ENCODE data around the gene TTC9C. TPM values are rescaled to one million over a fixed set of nuclear protein-coding genes. Genes with fewer than 3 reads are reported as not detected.
"Not testable (repeated sequence)": the region's sequence is repeated elsewhere in the genome, so short reads cannot be mapped to it uniquely, and the experiment has no call there.

The TTC9C gene
- polyA plus RNA-seq, 4 donors: 35.7 to 47.7 (median 42.8) TPM

DNA sequence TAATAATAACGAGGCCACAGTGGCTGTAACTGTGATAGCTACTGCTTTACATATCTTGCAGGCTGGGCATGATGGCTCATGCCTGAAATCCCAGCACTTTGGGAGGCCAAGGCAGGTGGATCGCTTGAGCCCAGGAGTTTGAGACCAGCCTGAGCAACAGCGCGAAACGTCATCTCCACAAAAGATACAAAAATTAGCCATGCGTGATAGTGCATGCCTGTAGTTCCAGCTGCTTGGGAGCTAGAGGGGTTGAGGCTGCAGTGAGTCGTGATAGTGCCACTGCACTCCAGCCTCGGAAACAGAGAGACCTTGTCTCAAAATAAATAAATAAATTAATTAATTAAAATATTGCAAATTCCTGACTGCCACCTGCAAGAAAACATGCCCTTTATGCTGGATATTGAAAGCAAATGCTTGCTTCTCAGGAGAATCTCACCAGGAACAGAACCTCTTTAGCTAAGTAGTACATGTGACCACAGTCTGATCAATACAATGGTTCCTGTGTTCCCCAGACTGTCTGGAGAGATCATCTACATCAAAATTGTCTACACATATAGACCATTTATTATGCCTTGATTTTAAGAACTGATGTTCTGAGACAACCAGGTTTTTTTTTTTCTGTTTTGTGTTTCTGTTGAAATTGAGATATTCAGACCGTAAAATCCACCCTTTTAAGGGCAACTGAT is 19.3 kb downstream of the TTC9C start:
- DNase-seq (ENCODE audit: low read depth in 4 of 4, low spot score in 2 of 4): no peak

DNA sequence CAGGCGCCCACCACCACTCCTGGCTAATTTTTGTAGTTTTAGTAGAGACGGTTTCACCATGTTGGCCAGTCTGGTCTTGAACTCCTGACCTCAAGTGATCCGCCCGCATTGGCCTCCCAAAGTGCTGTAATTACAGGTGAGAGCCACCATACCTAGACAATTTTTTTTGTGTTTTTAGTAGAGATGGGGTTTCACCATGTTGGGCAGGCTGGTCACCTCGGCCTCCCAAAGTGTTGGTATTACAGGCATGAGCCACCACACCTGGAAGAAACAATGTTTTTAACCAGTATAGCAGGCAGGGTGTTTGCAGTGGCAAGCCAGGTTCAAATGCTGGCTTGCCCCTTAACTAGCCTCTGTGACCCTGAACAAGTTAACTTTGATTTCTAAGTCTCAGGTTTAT is 21.6 kb downstream of the TTC9C start:
- DNase-seq (ENCODE audit: low read depth in 4 of 4, low spot score in 2 of 4): not testable (repeated sequence)

DNA sequence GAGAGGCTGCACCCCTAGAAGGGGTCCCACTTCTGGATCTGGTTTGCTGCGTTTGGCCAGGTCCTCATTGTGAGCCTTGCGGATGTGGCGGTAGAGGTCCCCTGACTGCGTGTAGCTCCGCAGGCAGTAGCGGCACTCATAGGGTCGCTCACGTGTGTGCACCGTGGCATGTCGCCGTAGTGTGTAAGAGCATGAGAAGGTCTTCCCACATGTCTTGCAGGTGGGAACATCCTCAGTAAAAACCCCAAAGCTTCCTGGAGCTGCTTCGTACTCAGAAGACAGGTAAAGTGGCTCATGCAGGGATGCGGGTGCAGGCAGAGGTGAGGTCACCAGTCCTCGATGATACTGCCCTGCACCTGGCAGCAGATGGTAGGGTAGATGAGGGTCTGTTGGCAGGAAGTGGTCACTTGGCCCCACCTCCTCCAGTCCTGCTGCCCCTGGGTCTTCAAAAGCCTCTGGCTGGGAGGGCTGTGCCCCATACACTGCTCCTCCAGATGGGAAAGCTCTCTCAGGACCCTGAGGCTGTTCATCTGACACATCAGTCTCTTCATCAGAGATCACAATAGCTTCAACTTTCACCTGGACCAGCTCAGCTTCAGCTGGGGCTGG is 24.0 kb downstream of the TTC9C start:
- DNase-seq (ENCODE audit: low read depth in 4 of 4, low spot score in 2 of 4): no peak

DNA sequence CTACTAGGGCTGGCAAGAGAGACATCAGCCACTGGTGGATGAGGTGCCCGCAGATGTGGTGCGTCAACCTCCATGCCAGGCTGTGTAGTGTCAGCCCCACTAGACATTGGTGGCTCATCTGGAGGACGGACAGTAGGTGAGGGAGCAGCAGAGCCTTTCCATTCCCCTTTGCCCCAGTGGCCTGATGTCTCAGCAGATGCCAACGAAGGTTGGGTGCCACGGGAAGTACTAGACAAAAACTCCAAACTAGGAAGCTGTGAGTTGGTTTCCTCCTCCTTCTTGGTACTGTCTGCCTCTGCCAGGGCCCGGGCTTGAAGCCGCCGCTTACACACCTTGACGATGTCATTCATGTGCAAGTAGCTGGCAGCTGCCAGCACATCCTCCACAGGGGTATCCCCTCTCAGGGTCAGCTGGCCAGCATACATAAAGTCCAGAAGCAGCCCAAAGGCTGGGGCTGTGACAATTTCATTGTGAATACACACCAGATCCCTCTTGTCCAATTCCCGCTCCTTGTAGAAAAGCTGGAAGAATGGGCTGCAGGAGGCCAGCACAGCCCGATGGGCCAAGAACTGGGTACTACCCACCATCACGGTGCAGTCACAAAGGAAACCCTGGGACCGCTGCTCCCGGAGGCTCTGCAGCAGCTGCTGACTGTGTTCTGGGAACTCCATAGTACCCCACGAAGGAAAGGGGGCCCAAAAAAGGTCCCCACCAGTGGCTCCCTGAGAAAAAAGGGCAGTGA is 24.9 kb downstream of the TTC9C start:
- no peak for DNase-seq (ENCODE audit: low read depth in 4 of 4, low spot score in 2 of 4)

DNA sequence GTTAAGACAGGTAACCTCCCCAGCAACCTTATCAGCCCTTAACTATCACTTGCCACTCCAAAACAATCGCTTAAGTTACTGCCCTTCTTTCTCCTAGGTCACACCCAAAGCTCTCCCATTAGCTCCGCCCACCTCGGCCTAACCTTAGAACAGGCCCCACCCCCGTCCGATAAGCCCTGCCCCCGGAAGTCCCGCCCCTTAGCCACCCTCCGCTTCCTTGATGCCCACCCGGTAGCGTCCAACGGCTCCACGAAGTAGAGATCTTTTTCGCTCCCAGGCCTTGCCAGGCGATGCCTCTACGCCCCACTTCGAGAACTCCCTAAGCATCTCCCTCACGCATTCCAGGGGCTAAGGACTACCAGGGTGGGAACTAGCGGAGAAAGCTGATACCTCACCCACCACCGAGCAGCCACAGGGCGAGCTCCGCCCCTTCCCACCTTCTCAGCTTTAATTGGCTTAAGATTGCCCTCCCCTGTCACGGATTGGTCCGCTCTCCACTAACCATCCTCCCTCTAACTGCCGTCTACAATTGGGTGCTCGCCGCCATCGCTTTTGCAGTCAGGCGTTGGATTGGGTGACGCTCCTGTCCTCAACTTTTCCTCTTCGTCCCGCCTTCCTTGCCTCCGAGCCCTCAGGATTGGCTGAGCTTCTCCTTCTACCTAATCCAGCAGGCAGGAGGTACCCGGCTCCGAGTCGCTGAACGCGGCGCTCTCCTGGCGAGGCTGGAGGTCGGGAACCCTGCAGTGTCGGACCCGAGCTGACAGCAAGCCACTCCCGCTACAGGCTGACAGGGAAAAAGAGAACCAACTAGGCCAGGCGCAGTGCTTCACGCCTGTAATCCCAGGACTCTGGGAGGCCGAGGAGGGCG is 25.7 kb downstream of the TTC9C start, which contains the start of gene ZBTB3:
ZBTB3 (minus strand) TSS at position 425 of the 868 bp plus-strand sequence. CDS start 496 bp downstream, outside the sequence.
- DNase-seq (ENCODE audit: low read depth in 4 of 4, low spot score in 2 of 4): peak; percentile 95 to 98 (median 96)

DNA sequence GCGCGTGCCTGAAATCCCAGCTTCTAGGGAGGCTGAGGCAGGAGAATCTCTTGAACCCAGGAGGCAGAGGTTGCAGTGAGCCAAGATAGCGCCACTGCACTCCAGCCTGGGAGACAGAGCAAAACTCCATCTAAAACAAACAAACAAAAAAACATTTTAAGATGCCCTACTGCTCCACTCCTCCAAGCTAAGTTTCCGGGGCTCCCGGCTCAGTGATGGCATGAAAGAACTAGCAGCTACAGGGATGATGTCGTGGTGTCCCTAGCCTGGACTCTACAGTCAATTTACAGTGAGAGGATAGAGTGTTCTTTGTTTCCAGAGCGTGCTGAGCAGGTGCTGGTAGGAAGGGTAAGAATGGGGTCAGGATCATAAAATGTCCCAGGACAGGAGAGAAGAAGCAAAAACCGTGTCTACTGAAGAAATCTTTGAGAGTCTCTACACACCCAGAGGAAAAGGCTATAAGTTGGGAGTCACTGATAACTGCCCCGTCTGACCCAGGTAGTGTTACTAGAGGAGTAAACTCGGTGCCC is 26.9 kb downstream of the TTC9C start:
- DNase-seq (ENCODE audit: low read depth in 4 of 4, low spot score in 2 of 4): no peak

DNA sequence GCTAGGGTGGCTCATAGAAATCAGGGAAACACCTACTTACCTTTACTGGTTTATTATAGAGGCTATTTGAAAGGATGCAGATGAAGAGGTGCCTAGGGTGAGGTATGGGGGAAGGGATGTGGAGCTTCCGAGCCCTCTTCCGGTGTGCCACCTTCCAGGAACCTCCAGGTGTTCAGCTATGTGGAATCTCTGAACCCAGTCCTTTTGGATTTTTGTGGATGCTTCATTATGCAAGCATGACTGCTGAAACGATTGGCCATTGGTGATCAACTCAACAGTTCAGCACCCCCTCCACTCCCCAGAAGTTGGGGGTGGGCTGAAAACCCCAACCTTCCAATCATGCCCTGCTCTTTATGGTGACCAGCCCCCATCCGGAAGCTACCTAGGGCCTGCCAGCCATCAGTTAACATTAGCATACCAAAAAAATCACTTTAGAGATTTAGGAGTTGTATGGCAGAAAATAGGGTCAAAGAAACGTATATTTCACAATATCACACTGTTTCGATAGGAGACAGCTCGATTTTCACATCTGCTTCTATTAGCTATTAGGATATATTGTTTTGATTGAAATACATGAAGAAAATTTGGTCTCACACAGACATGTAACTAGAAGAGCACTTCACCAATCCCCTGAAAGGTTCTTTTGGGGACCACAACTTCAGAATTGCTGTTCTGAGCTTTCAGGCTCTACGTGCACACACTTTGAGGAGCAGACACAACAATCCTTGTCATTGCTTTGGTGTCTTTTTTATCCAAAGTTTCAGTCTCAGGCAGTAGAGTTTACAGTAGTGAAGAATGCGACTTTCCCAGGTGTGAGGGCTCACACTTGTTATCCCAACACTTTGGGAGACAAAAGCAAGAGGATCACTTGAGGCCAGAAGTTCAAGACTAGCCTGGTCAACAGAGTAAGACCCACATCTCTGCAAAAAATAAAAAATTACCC is 29.8 kb downstream of the TTC9C start:
- no peak for DNase-seq (ENCODE audit: low read depth in 4 of 4, low spot score in 2 of 4)

DNA sequence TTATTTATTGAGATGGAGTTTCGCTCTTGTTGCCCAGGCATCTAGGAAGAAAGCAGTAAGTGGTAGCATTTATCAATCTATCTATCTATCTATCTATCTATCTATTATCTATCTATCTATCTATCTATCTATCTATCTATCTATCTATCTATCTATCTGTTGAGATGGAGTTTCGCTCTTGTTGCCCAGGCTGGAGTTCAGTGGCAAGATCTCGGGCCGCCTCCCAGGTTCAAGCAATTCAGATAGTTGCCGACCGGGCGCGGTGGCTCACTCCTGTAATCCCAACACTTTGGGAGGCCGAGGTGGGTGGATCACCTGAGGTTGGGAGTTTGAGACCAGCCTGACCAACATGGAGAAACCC is 32.6 kb downstream of the TTC9C start:
- not testable (repeated sequence) for DNase-seq (ENCODE audit: low read depth in 4 of 4, low spot score in 2 of 4)

DNA sequence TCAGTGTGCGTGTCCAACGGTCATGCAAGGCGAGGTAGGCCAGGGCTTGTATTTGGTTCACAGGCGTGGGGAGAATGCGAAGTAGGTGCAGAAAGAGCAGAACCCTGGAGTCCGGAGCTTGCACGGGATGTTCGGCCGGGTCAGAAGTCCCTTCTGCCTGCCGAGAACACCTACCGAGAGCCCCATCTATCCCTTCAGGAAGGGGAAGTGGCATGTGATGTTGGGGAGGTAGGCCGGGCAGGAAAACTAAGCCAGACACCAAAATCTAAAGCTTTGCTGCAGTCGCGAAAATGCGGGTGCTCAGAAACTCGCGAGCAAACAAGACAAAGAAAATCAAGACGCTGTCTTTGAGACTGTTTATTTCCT is 42.5 kb downstream of the TTC9C start:
- peak in 1 of 4 donors; percentile 82 for DNase-seq (ENCODE audit: low read depth in 4 of 4, low spot score in 2 of 4)

DNA sequence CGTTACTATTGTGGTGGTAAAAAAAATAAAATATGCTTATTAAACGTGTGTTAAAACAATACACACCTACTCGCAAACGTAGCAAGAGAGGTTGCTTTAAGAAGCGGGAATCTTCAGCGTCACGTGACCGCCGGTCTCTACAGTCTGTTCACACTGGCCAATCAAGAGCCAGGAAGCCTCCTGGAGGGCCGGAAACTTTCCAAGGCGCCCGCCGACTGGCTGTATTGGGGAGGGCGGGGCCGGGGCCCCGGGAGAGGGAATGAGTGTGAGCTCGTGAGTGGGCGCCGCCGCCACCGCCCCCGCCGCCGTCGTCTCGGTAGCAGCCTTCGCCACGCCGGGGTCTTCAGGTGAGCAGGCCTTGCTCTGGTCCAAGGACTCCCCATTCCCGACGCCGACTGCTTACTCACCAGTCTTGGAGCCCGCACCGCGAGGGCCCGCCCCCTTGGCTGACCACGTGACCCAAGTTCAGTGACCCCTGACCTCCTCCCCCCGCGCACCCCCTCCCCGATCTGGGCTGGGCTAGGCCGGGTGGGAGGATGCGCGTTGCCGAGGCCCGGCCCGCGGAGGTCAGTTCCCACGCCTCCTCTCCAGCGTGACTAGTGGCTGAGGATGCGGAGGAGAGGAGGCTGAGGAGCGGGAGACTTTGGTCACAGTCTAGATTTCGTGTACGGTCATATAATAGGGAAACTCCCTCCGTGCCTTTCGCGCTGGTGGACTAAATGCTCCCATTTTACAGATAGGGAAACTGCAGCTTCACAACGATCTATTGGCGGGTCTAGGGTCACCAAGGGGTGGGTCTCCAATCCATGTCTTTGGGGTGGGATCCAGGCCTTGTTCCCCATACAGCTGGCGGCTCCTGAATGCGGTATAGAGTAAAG is 43.1 kb downstream of the TTC9C start, which contains the start of gene TAF6L:
TAF6L (plus strand) TSS at position 253 of the 878 bp plus-strand sequence. CDS start 4,388 bp downstream, outside the sequence.
- DNase-seq (ENCODE audit: low read depth in 4 of 4, low spot score in 2 of 4): peak; percentile 90 to 96 (median 92)

DNA sequence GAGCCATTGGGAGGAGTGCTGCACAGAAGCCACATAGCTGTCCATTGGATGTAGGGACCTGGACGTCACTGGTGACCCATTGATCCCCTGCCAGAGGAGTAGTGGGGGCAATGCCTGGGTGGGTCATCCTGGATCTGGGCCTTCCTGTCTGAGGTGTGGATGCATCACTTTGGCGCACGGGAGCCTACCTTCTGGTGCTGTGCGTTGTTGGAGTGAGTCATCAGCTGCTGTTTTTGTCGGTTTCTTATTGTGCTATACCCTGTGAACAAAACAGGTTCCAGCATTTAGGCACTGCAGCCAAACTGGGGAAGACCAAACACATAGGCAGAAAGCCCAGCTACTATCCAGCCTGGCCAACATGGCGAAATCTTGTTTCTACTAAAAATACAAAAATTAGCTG is 46.1 kb downstream of the TTC9C start:
- DNase-seq (ENCODE audit: low read depth in 4 of 4, low spot score in 2 of 4): no peak

DNA sequence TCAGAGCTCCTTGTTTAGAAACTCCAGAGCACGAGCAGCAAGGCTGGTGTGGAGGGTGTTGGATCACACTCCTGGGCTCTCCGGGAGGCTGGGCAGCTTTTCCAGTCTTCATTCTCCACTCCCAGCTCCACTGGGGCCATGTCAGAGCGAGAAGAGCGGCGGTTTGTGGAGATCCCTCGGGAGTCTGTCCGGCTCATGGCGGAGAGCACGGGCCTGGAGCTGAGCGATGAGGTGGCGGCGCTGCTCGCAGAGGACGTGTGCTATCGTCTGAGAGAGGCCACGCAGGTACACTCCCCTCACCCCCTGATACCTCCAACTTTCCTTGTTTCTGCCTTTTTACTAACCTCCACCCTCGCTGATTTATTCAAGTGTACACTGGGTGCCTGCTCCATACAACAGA is 47.4 kb downstream of the TTC9C start:
- DNase-seq (ENCODE audit: low read depth in 4 of 4, low spot score in 2 of 4): no peak

DNA sequence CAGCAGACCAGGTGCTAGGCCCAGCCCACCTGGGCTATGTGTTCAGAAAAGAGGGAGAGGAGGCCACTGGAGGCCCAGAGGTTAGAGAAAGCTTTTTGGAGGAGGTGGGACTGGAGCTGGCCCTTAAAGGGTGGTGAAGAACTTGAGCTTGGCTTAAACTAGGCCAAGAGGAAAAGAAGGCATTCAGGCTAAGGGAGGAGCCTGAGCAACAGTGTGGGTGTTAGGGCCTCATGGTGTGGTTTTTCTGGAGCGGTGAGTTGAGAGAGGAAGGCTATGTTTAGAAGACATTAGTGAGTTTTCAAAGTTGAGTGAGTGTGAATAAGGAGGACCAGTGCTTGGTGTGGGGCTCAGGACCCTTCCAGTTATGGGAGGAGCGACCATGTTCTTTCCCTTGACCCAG is 49.1 kb downstream of the TTC9C start:
- DNase-seq (ENCODE audit: low read depth in 4 of 4, low spot score in 2 of 4): no peak

DNA sequence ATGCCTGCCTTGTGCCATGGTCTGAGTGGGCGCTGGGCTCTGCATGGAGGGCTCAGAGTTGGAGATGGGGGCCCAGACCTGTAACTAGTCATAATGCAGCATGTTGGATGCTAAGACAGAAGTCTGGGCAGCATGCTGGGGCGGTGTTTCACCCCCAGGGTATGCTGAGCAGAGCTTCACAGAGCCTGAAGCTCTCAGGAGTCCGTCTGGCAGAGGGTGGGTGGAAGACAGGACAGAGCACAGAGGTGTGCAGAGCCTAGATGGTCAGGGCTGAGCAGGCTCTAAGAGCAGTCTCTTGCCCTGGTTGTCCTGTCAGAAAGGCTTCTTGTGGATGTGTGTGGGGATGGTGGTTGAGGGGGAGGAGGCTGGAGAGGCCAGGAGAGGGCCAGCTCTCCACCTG is 50.2 kb downstream of the TTC9C start:
- no peak for DNase-seq (ENCODE audit: low read depth in 4 of 4, low spot score in 2 of 4)

DNA sequence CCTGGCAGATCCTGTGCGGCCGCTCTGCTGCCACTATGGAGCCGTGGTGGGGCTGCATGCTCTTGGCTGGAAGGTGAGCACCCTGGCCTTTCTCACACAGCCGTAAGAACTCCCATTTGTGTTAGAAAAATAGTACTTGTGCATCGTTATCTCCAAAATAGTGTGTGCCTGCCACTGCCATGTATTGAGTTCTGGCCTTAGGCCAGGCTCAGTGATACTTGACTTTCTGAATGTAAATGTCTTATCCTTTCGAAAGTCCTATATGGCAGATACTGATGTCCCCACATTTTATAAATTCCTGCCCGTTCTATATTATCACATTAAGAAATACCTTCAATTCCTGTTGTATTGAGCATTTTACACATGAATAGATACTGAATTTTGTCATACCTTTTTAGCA is 54.5 kb downstream of the TTC9C start:
- DNase-seq (ENCODE audit: low read depth in 4 of 4, low spot score in 2 of 4): no peak

DNA sequence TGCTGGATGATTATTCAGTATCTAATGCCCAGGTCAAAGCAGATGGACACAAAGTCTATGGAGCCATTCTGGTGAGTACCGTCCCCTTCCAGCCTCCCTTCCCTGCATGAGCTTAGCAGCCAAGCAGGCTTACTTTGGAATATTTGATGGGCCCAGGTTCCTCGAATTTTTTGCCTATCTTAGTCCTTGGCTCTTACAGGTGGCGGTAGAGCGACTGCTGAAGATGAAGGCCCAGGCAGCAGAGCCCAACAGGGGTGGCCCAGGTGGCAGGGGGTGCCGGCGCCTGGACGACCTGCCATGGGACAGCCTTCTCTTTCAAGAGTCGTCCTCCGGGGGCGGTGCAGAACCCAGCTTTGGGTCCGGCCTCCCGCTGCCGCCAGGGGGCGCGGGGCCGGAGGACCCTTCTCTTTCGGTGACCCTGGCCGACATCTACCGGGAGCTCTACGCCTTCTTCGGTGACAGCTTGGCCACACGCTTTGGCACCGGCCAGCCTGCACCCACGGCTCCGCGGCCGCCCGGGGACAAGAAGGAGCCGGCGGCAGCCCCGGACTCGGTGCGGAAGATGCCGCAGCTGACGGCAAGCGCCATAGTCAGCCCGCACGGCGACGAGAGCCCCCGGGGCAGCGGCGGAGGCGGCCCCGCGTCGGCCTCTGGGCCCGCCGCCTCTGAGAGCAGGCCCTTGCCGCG is 58.2 kb downstream of the TTC9C start:
- DNase-seq (ENCODE audit: low read depth in 4 of 4, low spot score in 2 of 4): peak in 3 of 4 donors; percentile 81 to 89 (median 84)

DNA sequence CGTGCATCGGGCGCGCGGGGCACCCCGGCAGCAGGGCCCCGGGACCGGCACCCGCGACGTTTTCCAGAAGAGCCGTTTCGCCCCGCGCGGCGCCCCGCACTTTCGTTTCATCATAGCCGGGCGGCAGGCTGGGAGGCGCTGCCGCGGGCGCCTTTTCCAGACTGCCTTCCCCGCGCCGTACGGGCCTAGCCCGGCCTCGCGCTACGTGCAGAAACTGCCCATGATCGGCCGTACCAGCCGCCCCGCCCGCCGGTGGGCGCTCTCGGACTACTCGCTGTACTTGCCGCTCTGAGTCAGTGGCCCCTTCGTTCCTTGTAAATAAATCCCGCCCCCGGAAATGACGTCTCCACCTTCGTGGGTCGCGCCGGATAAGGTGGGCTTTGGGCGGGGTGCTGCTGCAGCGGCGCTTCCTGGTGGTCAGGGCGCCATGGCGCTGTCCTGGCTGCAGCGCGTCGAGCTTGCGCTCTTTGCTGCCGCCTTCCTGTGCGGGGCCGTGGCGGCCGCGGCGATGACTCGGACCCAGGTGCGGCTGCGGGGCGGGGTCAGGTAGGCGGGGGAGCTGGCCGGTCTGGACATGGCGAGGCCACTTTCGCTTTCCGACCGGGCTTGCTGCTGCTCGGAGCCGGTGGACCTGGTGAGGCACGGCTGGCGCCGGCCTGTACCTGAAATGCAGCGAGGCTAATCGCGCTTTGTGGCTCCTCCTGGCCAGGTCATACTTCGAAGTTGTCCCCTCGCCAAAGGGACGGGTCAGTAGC is 58.9 kb downstream of the TTC9C start, which contains the start of gene TMEM179B:
TMEM179B (plus strand) TSS at position 398 of the 755 bp plus-strand sequence; CDS start at position 428, 30 bp downstream.
- DNase-seq (ENCODE audit: low read depth in 4 of 4, low spot score in 2 of 4): peak; percentile 94 to 98 (median 97)

Data from left renal cortex interstitium (tissue), 4 donors.